ENCODE data around the gene PROK2.

The PROK2 gene

GRCh38 chr3:71784914-71785531 is at the start of gene PROK2:
Gene PROK2, minus strand, starts transcription at chr3:71785148. Its CDS starts 96 bp downstream, at chr3:71785052.
- no peak for DNase-seq (ENCODE audit: low spot score)

GRCh38 chr3:71831599-71831998 is 46.7 kb upstream of the PROK2 start:
- no peak for DNase-seq (ENCODE audit: low spot score)

GRCh38 chr3:71825551-71826283 is 40.8 kb upstream of the PROK2 start:
- no peak for DNase-seq (ENCODE audit: low spot score)

GRCh38 chr3:71821116-71821515 is 36.2 kb upstream of the PROK2 start:
- no peak for DNase-seq (ENCODE audit: low spot score)

GRCh38 chr3:71817262-71817661 is 32.3 kb upstream of the PROK2 start:
- DNase-seq (ENCODE audit: low spot score): no peak

- DNase-seq (ENCODE audit: low spot score): no peak
These were observed 31.8 kb upstream of the PROK2 start for GRCh38 chr3:71816767-71817156.

- DNase-seq (ENCODE audit: low spot score): no peak
These were observed 30.6 kb upstream of the PROK2 start for GRCh38 chr3:71815340-71816067.

- no peak for DNase-seq (ENCODE audit: low spot score)
These were observed 28.8 kb upstream of the PROK2 start for GRCh38 chr3:71813704-71814103.

GRCh38 chr3:71813073-71813472 is 28.1 kb upstream of the PROK2 start:
- DNase-seq (ENCODE audit: low spot score): no peak

GRCh38 chr3:71810056-71810455 is 25.1 kb upstream of the PROK2 start:
- no peak for DNase-seq (ENCODE audit: low spot score)

GRCh38 chr3:71809321-71810026 is 24.5 kb upstream of the PROK2 start:
- no peak for DNase-seq (ENCODE audit: low spot score)

GRCh38 chr3:71806736-71807135 is 21.8 kb upstream of the PROK2 start:
- no peak for DNase-seq (ENCODE audit: low spot score)

- no peak for DNase-seq (ENCODE audit: low spot score)
These were observed 20.7 kb upstream of the PROK2 start for GRCh38 chr3:71805691-71806090.

- no peak for DNase-seq (ENCODE audit: low spot score)
These were observed 20.3 kb upstream of the PROK2 start for GRCh38 chr3:71805199-71805598.

- DNase-seq (ENCODE audit: low spot score): no peak
These were observed 18.3 kb upstream of the PROK2 start for GRCh38 chr3:71803248-71803647.

GRCh38 chr3:71801986-71802385 is 17.0 kb upstream of the PROK2 start:
- DNase-seq (ENCODE audit: low spot score): no peak

- no peak for DNase-seq (ENCODE audit: low spot score)
These were observed 15.1 kb upstream of the PROK2 start for GRCh38 chr3:71800023-71800422.

GRCh38 chr3:71797455-71797854 is 12.5 kb upstream of the PROK2 start:
- no peak for DNase-seq (ENCODE audit: low spot score)

GRCh38 chr3:71796290-71796689 is 11.3 kb upstream of the PROK2 start:
- DNase-seq (ENCODE audit: low spot score): no peak

GRCh38 chr3:71791634-71792033 is 6.7 kb upstream of the PROK2 start:
- no peak for DNase-seq (ENCODE audit: low spot score)

- no peak for DNase-seq (ENCODE audit: low spot score)
These were observed 5.0 kb upstream of the PROK2 start for GRCh38 chr3:71789922-71790321.

- no peak for DNase-seq (ENCODE audit: low spot score)
These were observed 3.0 kb upstream of the PROK2 start for GRCh38 chr3:71787851-71788405.
